NCI-H187 treated with DMSO at 0.1 percent for 48 hours (cell line): ENCODE results near the gene CXCL9.
"Not testable (repeated sequence)": the region's sequence is repeated elsewhere in the genome, so short reads cannot be mapped to it uniquely, and the experiment has no call there.

ENCODE experiments used
- DNase-seq: peaks from one replicate; lab custom pipeline; 2025; lab: John Stamatoyannopoulos, UW

The CXCL9 gene

DNA sequence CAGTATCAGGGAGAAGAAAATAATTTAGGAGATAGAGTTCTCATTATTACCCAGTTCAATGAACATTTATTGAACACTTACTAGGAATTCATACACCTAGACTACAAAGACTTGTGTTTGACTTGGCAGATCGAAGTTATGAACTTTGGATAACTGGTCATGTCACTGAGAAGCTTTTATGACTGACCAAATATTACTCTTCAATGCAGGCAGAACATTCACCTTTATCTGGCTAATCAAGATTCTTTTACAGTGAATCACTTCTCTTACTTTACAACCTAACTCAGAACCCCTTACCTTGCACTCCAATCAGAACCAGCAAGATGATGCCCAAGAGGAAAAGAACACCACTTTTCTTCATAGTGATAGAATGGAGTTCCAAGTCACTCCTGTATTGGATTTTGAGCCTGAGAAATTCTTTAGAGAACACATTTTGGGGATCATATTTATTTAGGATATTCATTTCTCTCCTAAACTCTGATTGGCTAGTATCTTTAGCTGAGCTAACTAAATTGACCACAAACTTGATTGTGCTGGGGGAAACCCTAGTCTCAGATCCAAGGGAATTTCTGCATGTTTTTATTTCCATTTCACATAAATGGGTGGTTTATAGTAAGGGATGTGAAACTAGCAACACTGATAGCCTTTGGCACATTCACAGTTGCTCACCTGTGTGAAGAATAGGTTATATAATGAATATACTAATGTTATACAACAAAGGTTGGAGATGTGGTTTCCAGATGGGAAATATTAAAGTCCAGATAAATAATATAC lies at the start of gene CXCL9:
Gene CXCL9, minus strand, starts transcription at position 421 of the 774 bp plus-strand sequence. Its CDS starts 60 bp downstream, at position 361.
- DNase-seq = no peak

DNA sequence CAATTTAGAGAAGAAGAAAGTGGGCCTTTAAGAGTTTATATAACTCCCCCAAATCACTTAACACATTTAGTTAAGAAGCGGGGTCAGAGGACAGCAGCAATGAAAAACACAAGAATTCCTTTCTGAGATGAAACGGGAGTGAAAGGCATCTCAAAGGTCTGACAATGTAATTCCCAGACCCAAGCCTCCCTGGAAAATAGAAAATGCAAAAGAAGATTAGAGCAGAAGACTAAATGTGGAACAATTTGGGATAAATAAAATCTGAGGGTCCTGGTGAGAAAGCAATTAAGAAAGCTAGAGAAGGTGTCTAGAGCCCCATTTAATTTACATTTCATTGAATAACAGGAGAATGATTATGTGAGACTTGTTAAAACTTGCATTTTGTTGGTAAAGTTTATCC lies 48.1 kb upstream of the CXCL9 start:
- DNase-seq = no peak

DNA sequence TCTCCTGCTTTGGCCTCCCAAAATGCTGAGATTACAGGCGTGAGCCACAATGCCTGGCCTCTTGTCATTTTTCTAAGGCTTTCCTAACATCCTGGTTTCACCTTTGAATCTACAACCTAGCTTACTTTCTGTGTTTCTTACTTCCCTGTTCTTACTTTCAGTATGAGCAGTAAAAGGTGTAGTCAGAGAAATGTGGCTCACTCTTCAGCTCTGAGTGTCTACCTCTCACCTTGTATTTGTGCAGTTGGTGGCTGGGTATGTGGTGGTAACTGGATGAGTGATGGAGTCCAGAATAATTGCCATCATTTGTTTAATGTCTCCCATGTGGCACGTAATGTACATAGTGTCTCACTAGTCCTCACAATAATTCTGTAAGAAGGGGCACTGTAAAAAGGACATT lies 47.7 kb upstream of the CXCL9 start:
- no peak for DNase-seq

DNA sequence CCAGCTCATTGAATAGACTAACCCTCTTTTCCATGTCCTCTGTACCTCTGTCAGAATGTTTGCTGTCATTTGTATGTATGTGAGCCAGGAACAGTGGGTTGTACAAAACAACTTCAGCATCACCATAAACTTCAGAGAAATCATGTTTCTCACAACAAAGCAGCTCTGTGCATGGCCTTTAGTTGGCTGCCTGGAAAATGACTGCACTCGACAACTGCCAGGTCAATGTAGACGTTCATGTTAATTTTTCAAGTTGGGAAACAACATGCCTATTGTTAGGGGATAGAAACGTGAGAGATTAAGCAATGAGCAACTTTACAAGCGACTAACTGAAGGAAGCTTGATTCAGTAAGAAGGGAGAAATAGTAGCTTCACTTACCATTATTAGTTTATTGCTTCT lies 46.4 kb upstream of the CXCL9 start:
- no peak for DNase-seq

DNA sequence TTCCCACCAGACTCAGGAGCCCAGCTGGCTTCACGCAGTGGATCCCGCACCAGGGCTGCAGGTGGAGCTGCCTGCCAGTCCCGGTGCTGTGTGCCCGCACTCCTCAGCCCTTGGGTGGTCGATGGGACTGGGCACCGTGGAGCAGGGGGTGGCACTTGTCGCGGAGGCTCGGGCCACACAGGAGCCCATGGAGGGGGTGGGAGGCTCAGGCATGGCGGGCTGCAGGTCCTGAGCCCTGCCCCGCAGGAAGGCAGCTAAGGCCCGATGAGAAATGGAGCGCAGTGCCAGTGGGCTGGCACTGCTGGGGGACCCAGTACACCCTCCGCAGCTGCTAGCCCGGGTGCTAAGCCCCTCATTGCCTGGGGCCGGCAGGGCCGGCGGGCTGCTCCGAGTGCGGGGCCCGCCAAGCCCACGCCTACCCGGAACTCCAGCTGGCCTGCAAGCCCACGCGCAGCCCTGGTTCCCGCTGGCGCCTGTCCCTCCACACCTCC lies 43.3 kb upstream of the CXCL9 start:
- not testable (repeated sequence) for DNase-seq

DNA sequence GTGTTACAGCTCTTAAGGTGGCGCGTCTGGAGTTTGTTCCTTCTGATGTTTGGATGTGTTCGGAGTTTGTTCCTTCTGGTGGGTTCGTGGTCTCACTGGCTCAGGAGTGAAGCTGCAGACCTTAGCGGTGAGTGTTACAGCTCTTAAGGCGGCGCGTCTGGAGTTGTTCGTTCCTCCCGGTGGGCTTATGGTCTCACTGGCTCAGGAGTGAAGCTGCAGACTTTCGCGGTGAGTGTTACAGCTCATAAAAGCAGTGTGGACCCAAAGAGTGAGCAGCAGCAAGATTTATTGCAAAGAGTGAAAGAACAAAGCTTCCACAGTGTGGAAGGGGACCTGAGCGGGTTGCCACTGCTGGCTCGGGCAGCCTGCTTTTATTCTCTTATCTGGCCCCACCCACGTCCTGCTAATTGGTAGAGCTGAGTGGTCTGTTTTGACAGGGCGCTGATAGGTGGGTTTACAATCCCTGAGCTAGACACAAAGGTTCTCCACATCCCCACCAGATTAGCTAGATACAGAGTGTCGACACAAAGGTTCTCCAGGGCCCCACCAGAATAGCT lies 42.6 kb upstream of the CXCL9 start:
- not testable (repeated sequence) for DNase-seq

DNA sequence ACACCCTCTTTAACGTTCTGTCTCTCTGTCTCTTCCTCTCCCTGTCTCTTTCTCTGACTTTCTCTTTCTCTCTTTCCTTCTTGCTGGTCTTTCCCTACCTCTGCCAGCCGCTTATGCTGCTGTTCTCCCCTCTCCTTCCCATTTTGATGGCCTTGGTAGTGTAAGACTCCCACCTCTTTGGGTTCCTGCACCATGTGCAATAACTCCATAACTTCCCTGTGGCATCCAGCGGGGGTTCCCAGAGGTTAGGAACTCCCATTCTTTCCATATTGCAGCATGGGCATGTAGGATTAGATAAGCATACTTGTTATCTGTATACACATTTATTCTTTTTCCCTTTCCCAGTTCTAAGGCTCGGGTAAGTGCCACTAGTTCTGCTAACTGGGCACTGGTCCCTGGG lies 37.4 kb upstream of the CXCL9 start:
- DNase-seq = not testable (repeated sequence)

DNA sequence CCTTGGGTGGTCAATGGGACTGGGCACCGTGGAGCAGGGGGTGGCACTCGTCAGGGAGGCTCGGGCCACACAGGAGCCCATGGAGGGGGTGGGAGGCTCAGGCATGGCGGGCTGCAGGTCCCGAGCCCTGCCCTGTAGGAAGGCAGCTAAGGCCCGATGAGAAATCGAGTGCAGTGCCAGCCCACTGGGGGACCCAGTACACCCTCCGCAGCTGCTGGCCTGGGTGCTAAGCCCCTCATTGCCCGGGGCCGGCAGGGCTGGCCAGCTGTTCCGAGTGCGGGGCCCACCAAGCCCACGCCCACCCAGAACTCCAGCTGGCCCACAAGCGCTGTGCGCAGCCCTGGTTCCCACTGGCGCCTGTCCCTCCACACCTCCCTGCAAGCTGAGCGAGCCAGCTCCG lies 36.0 kb upstream of the CXCL9 start:
- not testable (repeated sequence) for DNase-seq

DNA sequence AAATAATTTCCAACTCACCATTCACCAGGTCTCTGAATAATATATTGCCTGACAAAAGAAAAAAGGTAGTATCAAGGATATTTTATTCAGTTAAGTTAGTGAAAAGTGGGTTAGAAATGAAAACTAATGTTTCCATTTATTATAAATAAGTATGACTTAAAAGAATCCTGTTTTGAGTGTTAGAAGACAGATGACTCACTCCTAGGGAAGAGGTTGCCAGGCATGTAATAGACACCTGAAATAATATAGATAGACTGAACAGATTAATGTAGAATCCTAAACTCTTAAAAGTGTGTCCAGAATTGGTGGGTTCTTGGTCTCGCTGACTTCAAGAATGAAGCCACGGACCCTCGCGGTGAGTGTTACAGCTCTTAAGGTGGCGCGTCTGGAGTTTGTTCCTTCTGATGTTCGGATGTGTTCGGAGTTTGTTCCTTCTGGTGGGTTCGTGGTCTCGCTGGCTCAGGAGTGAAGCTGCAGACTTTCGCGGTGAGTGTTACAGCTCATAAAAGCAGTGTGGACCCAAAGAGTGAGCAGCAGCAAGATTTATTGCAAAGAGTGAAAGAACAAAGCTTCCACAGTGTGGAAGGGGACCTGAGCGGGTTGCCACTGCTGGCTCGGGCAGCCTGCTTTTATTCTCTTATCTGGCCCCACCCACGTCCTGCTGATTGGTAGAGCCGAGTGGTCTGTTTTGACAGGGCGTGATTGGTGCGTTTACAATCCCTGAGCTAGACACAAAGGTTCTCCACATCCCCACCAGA lies 35.1 kb upstream of the CXCL9 start:
- not testable (repeated sequence) for DNase-seq

DNA sequence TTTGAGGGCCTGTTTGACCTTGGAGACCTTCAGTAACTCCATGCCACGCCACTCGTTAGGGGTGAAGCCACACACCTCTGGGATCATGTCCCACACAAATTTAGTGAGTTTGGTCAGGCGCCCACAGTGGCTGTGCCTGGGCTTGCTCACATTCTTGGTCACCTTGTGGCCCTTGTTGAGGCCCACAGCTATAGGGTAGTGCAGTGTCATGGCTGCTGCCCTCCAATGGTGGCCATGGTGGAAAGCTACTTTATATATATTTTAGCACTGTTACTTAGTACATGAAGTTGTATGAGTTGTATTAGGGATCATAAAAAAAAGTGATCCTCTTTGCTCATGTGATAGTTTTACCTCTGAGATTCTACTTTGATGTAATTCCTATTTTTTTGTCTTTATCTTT lies 29.5 kb upstream of the CXCL9 start:
- DNase-seq = no peak

DNA sequence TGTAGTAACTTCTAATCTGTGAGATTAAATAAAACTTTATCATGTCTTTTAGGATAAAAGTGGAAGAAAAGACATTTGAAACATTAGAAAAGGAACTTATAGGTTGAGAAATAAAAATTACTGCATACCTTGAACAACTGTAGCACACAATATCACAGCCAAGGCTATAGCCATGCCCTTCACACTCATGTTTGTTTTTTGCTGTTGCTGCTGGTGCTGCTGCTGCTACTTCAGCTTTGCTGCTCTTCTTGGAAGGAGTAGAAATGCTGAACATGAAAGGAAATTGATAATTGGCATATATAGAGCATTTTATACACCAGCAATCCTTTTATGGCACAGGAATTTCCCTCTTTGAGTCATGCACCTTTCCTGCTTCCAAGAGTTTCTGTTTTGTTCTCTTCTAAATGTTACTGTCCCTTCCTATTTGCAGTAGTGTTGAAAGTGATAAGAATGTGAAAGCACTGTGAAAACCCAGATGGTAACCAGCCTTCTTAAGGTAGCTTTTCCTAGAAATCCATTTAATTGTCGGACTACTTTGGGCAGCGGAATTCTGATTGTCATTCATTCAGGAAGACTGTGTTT lies 28.6 kb upstream of the CXCL9 start, which contains the start of gene CXCL11:
Gene CXCL11, minus strand, starts transcription at position 272 of the 582 bp plus-strand sequence. Its CDS starts 83 bp downstream, at position 189.
- no peak for DNase-seq

DNA sequence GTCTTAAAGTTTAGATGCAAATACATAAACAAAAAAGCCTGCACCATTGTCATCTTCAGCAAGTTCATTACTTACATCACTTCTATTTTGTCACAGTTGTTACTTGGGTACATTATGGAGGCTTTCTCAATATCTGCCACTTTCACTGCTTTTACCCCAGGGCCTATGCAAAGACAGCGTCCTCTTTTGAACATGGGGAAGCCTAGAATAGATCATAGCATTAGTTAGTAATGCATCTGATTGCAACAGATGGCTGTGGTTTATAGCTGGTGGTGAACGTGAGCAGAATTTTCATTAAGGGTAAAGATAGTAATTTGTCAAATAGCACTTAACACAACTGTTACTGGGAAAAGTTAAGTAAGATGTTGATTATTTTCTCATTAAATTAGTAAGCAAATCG lies 27.8 kb upstream of the CXCL9 start:
- no peak for DNase-seq

DNA sequence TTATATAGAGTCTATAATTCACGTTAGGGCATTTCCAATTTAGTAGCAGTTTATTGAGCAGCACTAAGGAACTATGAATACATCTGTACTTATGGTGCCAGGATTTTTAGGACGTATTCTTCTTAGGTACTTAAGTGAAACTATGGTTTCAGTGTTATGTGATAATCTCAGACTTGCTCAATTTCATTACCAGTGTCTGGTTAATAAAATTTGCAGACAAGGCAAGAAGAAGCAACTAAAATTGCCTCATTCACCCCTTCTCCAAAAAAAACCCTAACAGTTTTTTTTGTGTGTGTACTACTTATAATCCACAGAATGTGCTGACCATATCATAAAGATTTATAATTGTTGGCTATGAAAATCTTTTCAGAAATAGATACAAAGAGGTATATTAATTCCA lies 22.0 kb upstream of the CXCL9 start:
- no peak for DNase-seq

DNA sequence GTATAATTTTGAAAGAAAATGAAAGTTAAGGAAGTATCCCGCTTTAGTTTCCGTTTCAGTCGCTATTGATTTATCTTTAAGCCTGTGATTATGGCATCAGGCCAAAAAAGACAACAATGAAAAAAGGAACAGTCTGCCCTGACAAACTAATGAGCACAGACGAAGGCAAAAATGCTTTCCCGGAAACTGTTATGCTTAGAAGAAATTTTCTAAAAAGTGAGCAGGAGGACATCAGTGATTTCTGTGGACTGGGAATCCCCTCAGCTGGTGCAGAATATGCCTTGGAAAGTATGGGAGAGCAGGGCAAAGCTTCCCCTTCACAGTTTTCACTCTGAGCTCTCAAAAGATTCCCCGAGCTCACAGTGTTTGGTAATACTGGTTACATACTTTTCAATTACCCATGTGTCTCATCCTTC lies 21.0 kb upstream of the CXCL9 start:
- no peak for DNase-seq

DNA sequence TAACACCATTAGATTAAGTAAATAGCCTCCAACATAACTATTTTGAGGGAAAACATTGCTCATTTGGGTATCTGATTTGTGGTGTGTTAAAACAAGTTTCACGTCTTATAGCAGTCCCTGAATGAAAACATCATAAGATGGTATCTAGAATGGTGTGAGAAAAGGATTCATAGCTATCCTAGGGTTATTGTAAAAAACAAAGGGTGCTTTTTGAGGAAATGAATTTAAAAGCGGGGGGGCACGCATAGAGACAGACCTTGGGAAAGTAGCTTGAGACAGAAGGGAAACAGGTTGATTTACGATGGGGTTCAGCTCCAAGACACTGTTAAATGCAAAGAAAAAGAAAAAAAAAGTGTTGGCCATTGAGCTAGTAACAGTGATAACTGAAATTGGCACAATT lies 16.8 kb upstream of the CXCL9 start:
- DNase-seq = no peak

DNA sequence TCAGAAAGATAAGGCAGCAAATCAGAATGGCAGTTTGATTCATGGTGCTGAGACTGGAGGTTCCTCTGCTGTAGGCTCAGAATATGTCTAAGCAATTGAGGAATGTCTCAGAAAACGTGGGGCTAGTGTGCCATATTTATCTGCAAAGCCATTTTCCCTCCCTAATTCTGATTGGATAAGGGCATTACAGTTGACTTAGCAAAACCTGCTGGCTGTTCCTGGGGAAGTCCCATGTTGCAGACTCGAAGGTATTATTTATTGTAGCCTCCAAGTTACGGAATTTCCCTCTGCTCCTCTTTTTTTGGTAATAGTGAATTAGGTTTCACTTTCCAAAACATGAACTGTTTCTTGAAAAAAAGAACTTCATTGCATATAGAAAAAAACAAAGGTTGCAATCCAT lies 16.1 kb upstream of the CXCL9 start, which contains the start of gene CXCL10:
Gene CXCL10, minus strand, starts transcription at position 109 of the 400 bp plus-strand sequence. Its CDS starts 66 bp downstream, at position 43.
- DNase-seq = no peak

DNA sequence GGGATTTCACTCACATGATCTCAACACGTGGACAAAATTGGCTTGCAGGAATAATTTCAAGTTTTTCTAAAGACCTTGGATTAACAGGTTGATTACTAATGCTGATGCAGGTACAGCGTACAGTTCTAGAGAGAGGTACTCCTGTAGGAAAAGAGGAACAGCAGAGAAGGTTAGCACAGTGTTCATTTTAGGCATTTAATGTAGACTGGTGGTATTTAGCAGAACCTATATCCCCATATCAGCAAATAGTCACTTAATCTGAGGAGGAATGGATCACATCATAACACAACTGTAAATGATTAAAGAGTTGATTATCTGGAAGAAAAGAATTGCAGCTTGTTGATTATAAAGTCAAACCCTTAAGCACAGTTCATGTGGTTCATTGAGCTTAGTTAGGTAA lies 15.4 kb upstream of the CXCL9 start:
- DNase-seq = no peak

DNA sequence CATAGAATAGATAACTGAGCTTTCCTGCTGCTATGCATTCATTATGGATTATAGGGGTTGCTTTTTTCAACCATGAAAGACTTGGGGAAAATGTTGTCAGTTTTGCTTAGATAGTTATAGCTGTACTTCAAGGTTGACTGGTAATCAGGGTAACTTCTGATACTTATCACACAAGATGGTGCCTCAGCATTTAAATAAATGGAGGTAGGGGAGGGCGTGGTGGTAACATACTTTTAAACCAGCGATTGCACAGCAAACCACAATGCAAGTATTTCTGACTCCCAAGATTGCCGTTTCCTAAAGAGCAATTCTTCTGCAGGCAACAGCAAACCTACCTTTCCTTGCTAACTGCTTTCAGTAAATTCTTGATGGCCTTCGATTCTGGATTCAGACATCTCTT lies 14.7 kb upstream of the CXCL9 start:
- DNase-seq = no peak

DNA sequence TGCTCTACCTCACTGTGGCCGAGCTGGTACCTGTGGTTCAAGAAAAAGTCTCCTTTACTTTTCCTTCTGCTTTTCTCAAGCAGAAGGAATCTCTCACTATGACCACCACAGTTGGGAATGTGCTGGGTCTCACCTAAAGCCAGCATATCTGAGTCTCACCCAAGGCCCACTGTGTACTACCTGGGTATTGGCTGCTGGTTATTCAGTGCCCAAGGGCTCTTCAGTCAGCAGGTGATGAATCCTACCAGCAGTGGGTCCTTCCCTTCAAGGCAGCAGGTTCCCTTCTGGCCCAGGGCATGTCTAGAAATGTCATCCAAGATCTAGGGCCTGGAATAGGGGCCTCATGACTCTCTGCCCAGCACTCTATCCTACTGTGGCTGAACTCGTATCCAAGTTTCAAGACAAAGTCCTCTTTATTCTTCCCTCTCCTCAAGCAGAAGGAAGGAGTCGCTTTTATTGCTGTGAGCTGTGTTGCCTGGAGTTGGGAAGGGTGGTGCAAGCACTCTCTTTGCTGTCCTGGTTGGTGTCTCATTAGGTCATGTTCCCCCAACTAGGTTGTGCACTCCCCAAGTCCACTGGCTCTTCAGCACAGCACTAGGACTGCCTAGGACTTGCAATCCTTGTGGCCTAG lies 9.9 kb upstream of the CXCL9 start:
- no peak for DNase-seq

DNA sequence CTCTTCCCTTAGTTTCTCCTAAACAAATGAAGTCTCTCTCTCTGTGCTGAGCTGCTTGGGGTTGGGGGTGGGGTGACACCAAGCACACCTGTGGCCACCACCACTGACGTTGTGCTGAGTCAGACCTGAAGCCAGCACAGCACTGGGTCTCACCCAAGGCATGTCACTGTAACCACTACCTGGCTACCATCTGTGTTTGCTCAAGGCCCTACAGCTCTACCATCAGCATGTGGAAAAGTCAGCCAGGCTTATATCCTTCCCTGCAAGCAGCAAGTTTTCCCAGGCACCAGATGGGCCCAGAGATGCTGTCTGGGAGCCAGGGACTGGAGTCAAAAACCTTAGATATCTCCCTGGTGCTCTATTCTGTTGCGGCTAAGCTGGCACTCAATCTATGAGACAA lies 9.1 kb upstream of the CXCL9 start:
- DNase-seq = no peak

DNA sequence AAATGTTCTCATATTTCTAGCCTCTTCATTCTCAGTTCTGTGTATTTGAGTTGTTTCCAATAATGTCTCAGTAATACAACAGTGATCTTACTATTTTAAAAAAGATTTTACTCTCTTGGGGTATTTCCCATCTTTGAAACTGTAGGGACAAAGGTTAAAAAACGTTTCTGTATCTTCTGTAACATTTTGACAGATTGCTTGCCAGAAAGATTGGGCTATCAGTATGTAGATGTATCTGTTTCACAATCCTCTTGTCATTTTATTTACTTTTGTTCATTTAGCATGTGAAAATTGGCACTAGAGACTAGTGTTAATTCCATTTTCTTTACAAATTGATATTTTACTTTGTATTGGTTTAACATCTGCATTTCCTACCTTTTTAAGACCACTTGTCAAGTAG lies 6.2 kb upstream of the CXCL9 start:
- DNase-seq = no peak

DNA sequence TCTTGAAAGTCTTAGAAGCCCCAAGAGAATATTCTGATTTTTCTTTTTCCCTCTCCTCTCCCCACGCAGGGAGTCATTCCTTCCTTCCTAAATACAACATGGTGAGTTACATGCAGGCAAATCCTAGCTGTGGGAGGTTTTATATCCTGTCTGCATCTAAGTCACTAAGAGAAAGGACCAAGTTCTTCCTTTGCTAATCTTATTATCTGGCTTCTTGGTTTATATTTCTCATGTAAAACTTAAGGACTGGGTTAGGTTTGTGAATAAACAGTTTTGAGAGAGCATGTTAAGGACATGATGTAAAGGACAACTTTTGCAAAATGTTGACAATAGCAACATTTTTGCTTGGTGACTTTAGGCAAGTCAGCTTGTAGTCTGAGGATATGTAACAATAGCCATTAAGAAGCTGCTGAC lies 5.1 kb upstream of the CXCL9 start:
- DNase-seq = no peak
